Right renal pelvis (tissue), 4 donors: Measurements from ENCODE around the gene CNKSR3. TPM values are rescaled to one million over a fixed set of nuclear protein-coding genes. Genes with fewer than 3 reads are reported as not detected.
"Not testable (repeated sequence)": the region's sequence is repeated elsewhere in the genome, so short reads cannot be mapped to it uniquely, and the experiment has no call there.

ENCODE experiments used
- DNase-seq, 4 donors: peaks; one replicate each; pipeline ENCODE4 v3.0.0-alpha.2; 2013; ENCODE audit warnings: low read depth in 4 of 4, low spot score in 3 of 4, missing footprints in 1 of 4
- polyA plus RNA-seq, 4 donors: library from polyadenylated mRNA; unstranded; fragments of 120-200 nt; gene quantifications; one replicate each; pipeline ENCODE4 v1.2.1, GENCODE V29; 2013; ENCODE audit not compliant: insufficient read length in 4 of 4

CNKSR3 gene
- polyA plus RNA-seq: 10 to 100 TPM; 56.9 to 64.0 (median 64.0) TPM

- DNase-seq: peak; percentile 89 to 96 (median 95)
Observed at GRCh38 chr6:154510144-154510905, at the start of gene CNKSR3. Gene CNKSR3, minus strand, starts transcription at chr6:154510685. Its CDS starts 571 bp downstream, at chr6:154510114.

- no peak for DNase-seq
Observed at GRCh38 chr6:154558984-154559383, 48.5 kb upstream of the CNKSR3 start.

GRCh38 chr6:154558513-154558912 is 48.0 kb upstream of the CNKSR3 start:
- DNase-seq: no peak

GRCh38 chr6:154555073-154555677 is 44.7 kb upstream of the CNKSR3 start:
- DNase-seq: peak in 1 of 4 donors; percentile 76

- no peak for DNase-seq
Observed at GRCh38 chr6:154554491-154554890, 44.0 kb upstream of the CNKSR3 start.

- no peak for DNase-seq
Observed at GRCh38 chr6:154550779-154551178, 40.3 kb upstream of the CNKSR3 start.

- no peak for DNase-seq
Observed at GRCh38 chr6:154549179-154549578, 38.7 kb upstream of the CNKSR3 start.

- peak in 1 of 4 donors; percentile 71 for DNase-seq
Observed at GRCh38 chr6:154548130-154548830, 37.8 kb upstream of the CNKSR3 start.

- no peak for DNase-seq
Observed at GRCh38 chr6:154543628-154544027, 33.1 kb upstream of the CNKSR3 start.

- DNase-seq: no peak
Observed at GRCh38 chr6:154542747-154543146, 32.3 kb upstream of the CNKSR3 start.

- DNase-seq: not testable (repeated sequence)
Observed at GRCh38 chr6:154541837-154542236, 31.4 kb upstream of the CNKSR3 start.

- no peak for DNase-seq
Observed at GRCh38 chr6:154539593-154540269, 29.2 kb upstream of the CNKSR3 start.

- no peak for DNase-seq
Observed at GRCh38 chr6:154538640-154539191, 28.2 kb upstream of the CNKSR3 start.

- no peak for DNase-seq
Observed at GRCh38 chr6:154537511-154538325, 27.2 kb upstream of the CNKSR3 start.

GRCh38 chr6:154536999-154537398 is 26.5 kb upstream of the CNKSR3 start:
- no peak for DNase-seq

GRCh38 chr6:154536255-154536654 is 25.8 kb upstream of the CNKSR3 start:
- DNase-seq: no peak

- DNase-seq: no peak
Observed at GRCh38 chr6:154535851-154536250, 25.4 kb upstream of the CNKSR3 start.

- no peak for DNase-seq
Observed at GRCh38 chr6:154535147-154535546, 24.7 kb upstream of the CNKSR3 start.

GRCh38 chr6:154534531-154534930 is 24.0 kb upstream of the CNKSR3 start:
- no peak for DNase-seq

- no peak for DNase-seq
Observed at GRCh38 chr6:154532426-154532825, 21.9 kb upstream of the CNKSR3 start.
